Mucosa of rectum (tissue), 2 donors: Measurements from ENCODE around the gene LHFPL5.

Experiments used
- H3K27ac ChIP-seq, 2 donors: one replicate each; pipeline ENCODE4 v1.7.0; 2013; ENCODE audit warnings: inconsistent platforms in 2 of 2, low read depth in 2 of 2, low read length in 2 of 2
- H3K27me3 ChIP-seq, 2 donors: one replicate each; pipeline ENCODE4 v1.7.0; 2013; ENCODE audit warnings: low read length in 2 of 2; ENCODE audit not compliant: control insufficient read depth in 2 of 2, insufficient read depth in 2 of 2
- H3K36me3 ChIP-seq, 2 donors: one replicate each; pipeline ENCODE4 v1.7.0; 2013; ENCODE audit warnings: low read length in 2 of 2; ENCODE audit not compliant: control insufficient read depth in 2 of 2, insufficient read depth in 2 of 2
- H3K4me1 ChIP-seq, 2 donors: one replicate each; pipeline ENCODE4 v1.7.0; 2013; ENCODE audit warnings: low read length in 2 of 2, mild to moderate bottlenecking in 1 of 2; ENCODE audit not compliant: control insufficient read depth in 2 of 2, insufficient read depth in 2 of 2
- H3K4me3 ChIP-seq, 2 donors: one replicate each; pipeline ENCODE4 v1.7.0; 2013; ENCODE audit warnings: low read length in 2 of 2
- H3K9ac ChIP-seq, 2 donors: one replicate each; pipeline ENCODE4 v1.7.0; 2013; ENCODE audit warnings: low read length in 2 of 2, low read depth in 1 of 2, mild to moderate bottlenecking in 1 of 2
- H3K9me3 ChIP-seq, 2 donors: one replicate each; pipeline ENCODE4 v1.7.0; 2013; ENCODE audit warnings: low read length in 2 of 2; ENCODE audit not compliant: control insufficient read depth in 2 of 2
- donor health status: healthy.
- donor health status: Normal muscosa, but diverticular disease.

Gene LHFPL5

GRCh38 chr6:35810971-35811698 is 6.0 kb downstream of the LHFPL5 start:
- Histone ChIP-seq H3K36me3 (no peaks in the 10 kb centered on the region), H3K4me3 (no peak overlapping the region), H3K9me3 (no peaks in the 10 kb centered on the region), H3K4me1 (no peaks in the 10 kb centered on the region), H3K9ac (no peak overlapping the region), H3K27ac (no peak overlapping the region), H3K27me3 (peaks cover 0 to 1% of the 10 kb centered on the region in 2 donors)

GRCh38 chr6:35811699-35811995 is 6.5 kb downstream of the LHFPL5 start:
- H3K27ac ChIP-seq = no peak overlapping the region

GRCh38 chr6:35817515-35817914 is 12.4 kb downstream of the LHFPL5 start:
- Histone ChIP-seq H3K4me3 (no peak overlapping the region), H3K4me1 (no peaks in the 10 kb centered on the region), H3K27me3 (no peaks in the 10 kb centered on the region), H3K36me3 (no peaks in the 10 kb centered on the region), H3K9ac (no peak overlapping the region), H3K27ac (no peak overlapping the region), H3K9me3 (peaks cover 0 to 5% of the 10 kb centered on the region in 2 donors)

More at GRCh38 chr6:35811699-35811995, 6.5 kb downstream of the LHFPL5 start:
- Histone ChIP-seq H3K4me3 (no peak overlapping the region), H3K9me3 (no peaks in the 10 kb centered on the region), H3K4me1 (no peaks in the 10 kb centered on the region), H3K27me3 (no peaks in the 10 kb centered on the region), H3K36me3 (no peaks in the 10 kb centered on the region), H3K9ac (no peak overlapping the region)

GRCh38 chr6:35823601-35824000 is 18.4 kb downstream of the LHFPL5 start:
- H3K27ac ChIP-seq = no peak overlapping the region
- H3K4me3 ChIP-seq = no peak overlapping the region
- H3K4me1 ChIP-seq = no peaks in the 10 kb centered on the region
- H3K9me3 ChIP-seq = no peaks in the 10 kb centered on the region
- H3K36me3 ChIP-seq = no peaks in the 10 kb centered on the region
- no peaks in the 10 kb centered on the region for H3K27me3 ChIP-seq
- no peak overlapping the region for H3K9ac ChIP-seq

DNA sequence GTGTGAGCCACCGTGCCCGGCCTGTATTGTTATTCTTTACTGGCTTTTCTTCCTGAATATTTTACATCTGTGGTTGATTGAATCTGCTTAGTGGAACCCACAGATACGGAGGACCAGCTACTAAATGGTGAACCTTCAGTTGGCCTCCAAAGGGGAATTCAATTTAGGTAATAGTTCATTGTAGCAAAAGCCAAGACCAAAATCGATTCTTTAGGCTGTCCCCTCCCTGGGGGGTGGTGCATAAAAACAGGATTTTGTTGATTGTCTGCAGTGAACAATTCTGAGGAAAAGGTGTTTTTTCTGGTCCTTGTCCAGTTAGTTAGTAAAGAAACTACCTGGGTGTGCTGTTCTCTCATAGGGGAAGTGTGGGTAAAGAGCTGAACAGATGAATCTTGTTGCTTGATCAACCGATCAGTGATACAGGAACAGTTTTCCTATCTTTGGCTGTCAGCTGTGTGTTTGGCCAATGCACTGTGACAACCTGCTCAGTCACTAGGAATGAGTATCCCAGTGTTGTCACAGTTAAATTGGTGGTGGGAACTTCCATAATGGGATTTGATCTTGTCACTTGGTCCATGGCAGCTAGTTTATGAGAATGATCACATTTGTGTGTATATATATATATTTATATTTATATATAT is 19.5 kb downstream of the LHFPL5 start:
- H3K9me3 ChIP-seq = no peaks in the 10 kb centered on the region
- no peak overlapping the region for H3K9ac ChIP-seq
- no peaks in the 10 kb centered on the region for H3K4me1 ChIP-seq
- no peaks in the 10 kb centered on the region for H3K36me3 ChIP-seq
- H3K27me3 ChIP-seq = no peaks in the 10 kb centered on the region
- H3K4me3 ChIP-seq = no peak overlapping the region
- no peak overlapping the region for H3K27ac ChIP-seq

DNA sequence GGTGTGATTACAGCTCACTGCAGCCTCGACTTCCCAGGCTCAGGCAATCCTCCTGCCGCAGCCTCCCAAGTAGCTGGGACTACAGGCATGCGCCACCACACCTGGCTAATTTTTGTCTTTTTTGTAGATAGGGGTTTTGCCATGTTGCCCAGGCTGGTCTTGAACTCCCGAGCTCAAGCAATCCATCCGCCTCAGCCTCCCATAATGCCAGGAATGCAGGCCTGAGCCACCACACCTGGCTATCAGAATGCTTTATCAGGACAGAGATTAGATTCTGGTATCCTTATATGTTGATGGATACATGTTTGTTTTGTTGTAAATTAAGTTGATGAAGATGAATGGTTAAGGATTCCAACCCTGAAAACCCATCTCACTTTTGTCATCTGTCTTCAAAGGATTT is 24.2 kb downstream of the LHFPL5 start:
- no peak overlapping the region for H3K27ac ChIP-seq
- peaks cover 0 to 2% of the 10 kb centered on the region in 2 donors for H3K4me1 ChIP-seq
- H3K9me3 ChIP-seq = no peaks in the 10 kb centered on the region
- no peak overlapping the region for H3K4me3 ChIP-seq
- no peaks in the 10 kb centered on the region for H3K27me3 ChIP-seq
- peaks cover 8 to 12% of the 10 kb centered on the region in 2 donors for H3K36me3 ChIP-seq
- no peak overlapping the region for H3K9ac ChIP-seq

DNA sequence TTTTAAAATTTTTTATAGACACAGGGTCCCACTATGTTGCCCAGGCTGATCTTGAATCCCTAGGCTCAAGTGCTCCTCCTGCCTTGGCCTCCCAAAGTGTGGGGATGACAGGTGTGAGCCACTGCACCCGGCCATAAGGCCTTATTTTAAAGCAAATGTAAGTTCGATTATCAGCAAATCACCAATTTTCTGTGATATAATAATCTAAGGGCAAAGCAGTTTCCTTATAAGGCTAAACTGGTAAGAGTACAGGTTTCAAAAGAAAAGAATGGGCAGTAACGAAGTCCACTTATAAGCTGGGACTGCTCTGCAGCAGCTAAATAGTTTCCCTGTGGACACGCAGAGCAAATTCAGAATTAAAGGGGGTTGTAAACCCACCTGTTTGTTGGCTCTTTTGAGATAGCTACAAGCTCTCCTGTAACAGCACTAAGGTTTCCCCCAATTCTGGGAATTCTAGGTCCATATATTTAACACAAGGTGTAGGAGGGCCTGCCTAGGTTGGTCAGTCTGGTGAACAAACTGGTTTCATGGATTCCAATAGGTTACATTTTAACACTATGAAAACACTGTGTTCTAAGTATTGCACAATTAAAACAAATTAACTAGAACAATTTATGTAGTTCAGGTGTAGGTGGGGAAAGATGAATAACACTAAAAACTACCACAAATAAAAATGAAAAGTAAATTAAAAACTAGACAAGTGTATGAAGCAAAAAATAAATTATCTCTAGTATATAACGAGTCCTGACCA is 26.3 kb downstream of the LHFPL5 start:
- Histone ChIP-seq H3K4me1 (peaks cover 0 to 2% of the 10 kb centered on the region in 2 donors), H3K27ac (no peak overlapping the region), H3K9me3 (no peaks in the 10 kb centered on the region), H3K36me3 (peaks cover 21 to 26% of the 10 kb centered on the region in 2 donors), H3K27me3 (no peaks in the 10 kb centered on the region), H3K9ac (peak overlapping the region in 1 of 2 donors; percentile 17), H3K4me3 (no peak overlapping the region)

- Histone ChIP-seq H3K4me1 (peaks cover 0 to 2% of the 10 kb centered on the region in 2 donors), H3K36me3 (peaks cover 30 to 34% of the 10 kb centered on the region in 2 donors), H3K27me3 (no peaks in the 10 kb centered on the region), H3K27ac (no peak overlapping the region), H3K9ac (no peak overlapping the region), H3K4me3 (no peak overlapping the region), H3K9me3 (no peaks in the 10 kb centered on the region)
Observed at GRCh38 chr6:35833536-35833935, 28.4 kb downstream of the LHFPL5 start.

DNA sequence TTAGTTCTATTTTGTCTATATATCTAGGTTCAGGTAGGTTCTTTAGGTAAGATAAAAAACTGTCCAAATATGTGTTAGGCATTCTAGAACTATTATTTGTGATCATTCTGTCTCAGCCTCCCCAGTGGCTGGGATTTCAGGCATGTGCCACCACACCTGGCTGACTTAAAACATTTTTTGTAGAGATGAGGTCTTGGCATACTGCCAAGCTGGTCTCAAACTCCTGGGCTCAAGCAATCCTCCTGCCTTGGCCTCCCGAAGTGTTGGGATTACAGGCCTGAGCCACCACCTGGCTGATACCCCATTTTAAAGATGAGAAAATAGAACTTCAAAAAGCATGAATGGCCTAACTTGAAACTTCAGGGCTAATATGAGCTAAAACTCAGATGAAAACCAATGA is 33.9 kb downstream of the LHFPL5 start:
- peaks cover 41 to 42% of the 10 kb centered on the region in 2 donors for H3K36me3 ChIP-seq
- no peaks in the 10 kb centered on the region for H3K27me3 ChIP-seq
- H3K4me1 ChIP-seq = no peaks in the 10 kb centered on the region
- H3K4me3 ChIP-seq = no peak overlapping the region
- no peaks in the 10 kb centered on the region for H3K9me3 ChIP-seq
- H3K27ac ChIP-seq = no peak overlapping the region
- H3K9ac ChIP-seq = no peak overlapping the region

DNA sequence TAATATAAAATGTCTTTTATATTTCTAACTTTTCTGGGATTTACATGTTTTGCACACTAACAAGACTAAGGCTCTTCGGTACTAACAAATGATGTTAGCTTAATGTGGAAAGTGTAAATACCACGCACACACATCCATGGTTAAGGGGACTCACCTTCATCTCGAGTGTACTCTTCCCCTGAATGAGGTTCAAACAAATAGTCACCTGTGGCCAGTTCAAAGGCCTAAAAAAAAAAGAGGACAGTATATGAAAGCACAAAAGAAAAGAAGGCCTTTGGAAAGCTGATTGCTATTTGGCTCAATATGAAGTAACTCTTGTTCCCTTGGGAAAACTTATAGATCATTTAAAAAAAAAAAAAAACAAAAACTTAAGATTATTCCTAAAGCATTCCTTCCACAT is 37.2 kb downstream of the LHFPL5 start:
- Histone ChIP-seq H3K27me3 (no peaks in the 10 kb centered on the region), H3K36me3 (peaks cover 27 to 29% of the 10 kb centered on the region in 2 donors)

More for the DNA sequence above, 37.2 kb downstream of the LHFPL5 start:
- H3K4me3 ChIP-seq = no peak overlapping the region
- H3K9ac ChIP-seq = no peak overlapping the region
- H3K27ac ChIP-seq = no peak overlapping the region
- H3K4me1 ChIP-seq = no peaks in the 10 kb centered on the region
- no peaks in the 10 kb centered on the region for H3K9me3 ChIP-seq
